K562 (cell line): Measurements from ENCODE around the gene SYCP3. TPM values are rescaled to one million over a fixed set of nuclear protein-coding genes. Genes with fewer than 3 reads are reported as not detected.
A peak's percentile ranks its signal among the peaks of the same experiment; 100 is the strongest.

ENCODE experiments used
- CREB1 ChIP-seq, 2 experiments: sonication (generic) in 1 of 2; formaldehyde crosslinking in 1 of 2; IDR thresholded peaks; 2 replicates each; pipeline versions ENCODE4 v1.6.1 to v1.8.0; 2012 to 2022; ENCODE audit warnings: inconsistent platforms in 1 of 2, mild to moderate bottlenecking in 1 of 2, missing genetic modification reagents in 1 of 2, moderate library complexity in 1 of 2
- HLTF ChIP-seq: fragments of 450-650 bp; IDR thresholded peaks from 2 replicates; pipeline ENCODE4 v1.6.1; 2016
- NONO ChIP-seq, 2 experiments: fragments of 200-400 bp in 1 of 2; fragments of 450-650 bp in 1 of 2; formaldehyde crosslinking in 1 of 2; IDR thresholded peaks; 2 replicates each; pipeline ENCODE4 v1.6.1; 2017; ENCODE audit warnings: low read depth in 2 of 2, mild to moderate bottlenecking in 2 of 2, moderate library complexity in 2 of 2, low read length in 1 of 2
- SREBF2 ChIP-seq: sonication (generic); formaldehyde crosslinking; IDR thresholded peaks from 2 replicates; pipeline ENCODE4 v1.4.0; 2020; ENCODE audit warnings: mild to moderate bottlenecking, missing genetic modification reagents
- polyA plus RNA-seq, 8 experiments: library from polyadenylated mRNA; depleted of rRNA in 4 of 8; stranded (reverse) in 5 of 8; unstranded in 3 of 8; fragments of >200 nt; fragmentation: Nextera tagmentation in 2 of 8; fragmentation: Illumina TruSeq in 1 of 8; extraction: Ambion mirVana in 2 of 8; extraction: Trizol in 1 of 8; gene quantifications; 2 replicates each; pipeline versions ENCODE4 v1.2.1 to v1.2.3, GENCODE V29; 2011 to 2014; ENCODE audit warnings: inconsistent platforms in 1 of 8, missing spikeins in 1 of 8
- total RNA-seq, 7 experiments: library from RNA; depleted of rRNA in 6 of 7; stranded (reverse); fragments of >200 nt in 6 of 7; fragmentation: Illumina TruSeq in 2 of 7; extraction: Trizol in 2 of 7; gene quantifications; 2 replicates each; pipeline versions ENCODE4 v1.2.1 to v1.2.3, GENCODE V29; 2011 to 2021; ENCODE audit warnings: low replicate concordance in 1 of 7
- TF ChIP-seq, protein P1 (sequence below), 2 experiments: fragments of 450-650 bp in 1 of 2; IDR thresholded peaks; 2 replicates each; pipeline ENCODE4 v1.6.1; 2011 to 2017; ENCODE audit warnings: low read depth in 2 of 2, antibody characterized with exemption in 1 of 2, borderline replicate concordance in 1 of 2, low read length in 1 of 2, mild to moderate bottlenecking in 1 of 2, mixed read lengths in 1 of 2; ENCODE audit not compliant: control insufficient read depth in 1 of 2
- TF ChIP-seq, protein P2 (sequence below): sonication (generic); formaldehyde crosslinking; IDR thresholded peaks from 2 replicates; pipeline ENCODE4 v1.8.0; 2022; ENCODE audit warnings: missing genetic modification reagents, mild to moderate bottlenecking, moderate library complexity, borderline replicate concordance
- TF ChIP-seq, protein P3 (sequence below), 2 experiments: fragments of 450-650 bp; conservative IDR thresholded peaks; 2 replicates each; pipeline ENCODE4 v1.6.1; 2017; ENCODE audit warnings: mild to moderate bottlenecking in 2 of 2, moderate library complexity in 2 of 2

The SYCP3 gene
- total and polyA plus RNA-seq, 9 of the 15 experiments (the other 6 are each of a cell fraction or from before 2014, with no cell fraction given): 0.11 to 0.25 (median 0.22) TPM; not detected in 4

DNA sequence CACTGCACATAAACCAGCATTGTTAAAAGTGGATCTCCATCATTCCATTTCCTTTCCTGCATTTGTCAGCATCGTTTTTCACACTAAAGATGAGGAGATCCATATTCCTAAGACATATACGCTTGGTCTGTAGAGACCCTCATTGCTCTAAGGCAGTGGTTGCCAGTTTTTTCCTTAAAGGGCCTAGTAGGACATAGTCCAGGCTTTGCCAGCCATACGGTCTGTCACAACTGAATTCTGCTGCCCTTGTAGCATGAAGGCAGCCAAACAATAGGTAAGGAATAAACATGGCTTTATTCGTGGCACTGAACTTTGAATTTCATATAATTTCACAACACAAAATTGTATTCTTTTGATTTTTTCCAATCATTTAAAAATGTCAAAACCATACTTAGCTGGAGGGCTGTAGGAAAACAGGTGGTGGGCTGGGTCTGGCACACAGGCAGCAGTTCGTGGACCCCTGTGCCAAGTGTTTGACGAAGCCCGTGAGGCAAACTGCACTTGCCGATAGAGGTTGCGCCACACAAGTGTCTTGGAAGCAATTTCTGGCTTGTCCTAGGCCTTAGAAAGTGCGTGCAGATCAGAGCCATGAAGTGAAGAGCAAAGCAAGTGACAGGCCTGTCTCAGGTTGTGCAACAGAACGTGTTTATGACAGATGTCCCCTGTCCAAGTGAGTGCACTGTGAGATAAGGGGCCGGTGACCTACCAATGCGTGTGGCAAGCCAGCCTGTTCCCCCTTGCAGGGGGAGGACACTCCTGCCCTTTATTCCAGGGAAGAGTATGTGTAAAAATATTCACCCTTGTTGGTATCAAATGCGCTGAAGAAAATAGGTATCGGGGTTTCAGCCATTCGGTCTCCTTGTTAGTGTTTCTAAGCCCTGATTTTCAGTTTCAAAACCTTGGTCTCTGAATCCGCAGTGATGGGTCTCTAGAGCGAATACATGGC is 42.7 kb downstream of the SYCP3 start (continued):
- peak in 1 of 2 experiments; percentile 82; a peak in 1 of 4 replicates for TF ChIP-seq NONO (IDR thresholded peaks at IDR 0.05; ENCODE audit: low read depth in 2 of 2, low read length in 1 of 2)
- TF ChIP-seq HLTF: 0 out of 2 replicates have a peak, but pooled peaks have one; percentile 13
- TF ChIP-seq, protein P1, sequence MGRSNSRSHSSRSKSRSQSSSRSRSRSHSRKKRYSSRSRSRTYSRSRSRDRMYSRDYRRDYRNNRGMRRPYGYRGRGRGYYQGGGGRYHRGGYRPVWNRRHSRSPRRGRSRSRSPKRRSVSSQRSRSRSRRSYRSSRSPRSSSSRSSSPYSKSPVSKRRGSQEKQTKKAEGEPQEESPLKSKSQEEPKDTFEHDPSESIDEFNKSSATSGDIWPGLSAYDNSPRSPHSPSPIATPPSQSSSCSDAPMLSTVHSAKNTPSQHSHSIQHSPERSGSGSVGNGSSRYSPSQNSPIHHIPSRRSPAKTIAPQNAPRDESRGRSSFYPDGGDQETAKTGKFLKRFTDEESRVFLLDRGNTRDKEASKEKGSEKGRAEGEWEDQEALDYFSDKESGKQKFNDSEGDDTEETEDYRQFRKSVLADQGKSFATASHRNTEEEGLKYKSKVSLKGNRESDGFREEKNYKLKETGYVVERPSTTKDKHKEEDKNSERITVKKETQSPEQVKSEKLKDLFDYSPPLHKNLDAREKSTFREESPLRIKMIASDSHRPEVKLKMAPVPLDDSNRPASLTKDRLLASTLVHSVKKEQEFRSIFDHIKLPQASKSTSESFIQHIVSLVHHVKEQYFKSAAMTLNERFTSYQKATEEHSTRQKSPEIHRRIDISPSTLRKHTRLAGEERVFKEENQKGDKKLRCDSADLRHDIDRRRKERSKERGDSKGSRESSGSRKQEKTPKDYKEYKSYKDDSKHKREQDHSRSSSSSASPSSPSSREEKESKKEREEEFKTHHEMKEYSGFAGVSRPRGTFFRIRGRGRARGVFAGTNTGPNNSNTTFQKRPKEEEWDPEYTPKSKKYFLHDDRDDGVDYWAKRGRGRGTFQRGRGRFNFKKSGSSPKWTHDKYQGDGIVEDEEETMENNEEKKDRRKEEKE (IDR thresholded peaks at IDR 0.05; ENCODE audit: borderline replicate concordance in 1 of 2, control insufficient read depth in 1 of 2, low read depth in 2 of 2, low read length in 1 of 2): no peak
- TF ChIP-seq, protein P2, sequence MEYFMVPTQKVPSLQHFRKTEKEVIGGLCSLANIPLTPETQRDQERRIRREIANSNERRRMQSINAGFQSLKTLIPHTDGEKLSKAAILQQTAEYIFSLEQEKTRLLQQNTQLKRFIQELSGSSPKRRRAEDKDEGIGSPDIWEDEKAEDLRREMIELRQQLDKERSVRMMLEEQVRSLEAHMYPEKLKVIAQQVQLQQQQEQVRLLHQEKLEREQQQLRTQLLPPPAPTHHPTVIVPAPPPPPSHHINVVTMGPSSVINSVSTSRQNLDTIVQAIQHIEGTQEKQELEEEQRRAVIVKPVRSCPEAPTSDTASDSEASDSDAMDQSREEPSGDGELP (CRISPR knock-in tag): peak; percentile 68
- peak; percentile 73 for TF ChIP-seq CREB1 (IDR thresholded peaks at IDR 0.05)
- TF ChIP-seq CREB1 (CRISPR knock-in tag; IDR thresholded peaks at IDR 0.05): no peak; the same call in none of the 2 replicates
- TF ChIP-seq, protein P3, sequence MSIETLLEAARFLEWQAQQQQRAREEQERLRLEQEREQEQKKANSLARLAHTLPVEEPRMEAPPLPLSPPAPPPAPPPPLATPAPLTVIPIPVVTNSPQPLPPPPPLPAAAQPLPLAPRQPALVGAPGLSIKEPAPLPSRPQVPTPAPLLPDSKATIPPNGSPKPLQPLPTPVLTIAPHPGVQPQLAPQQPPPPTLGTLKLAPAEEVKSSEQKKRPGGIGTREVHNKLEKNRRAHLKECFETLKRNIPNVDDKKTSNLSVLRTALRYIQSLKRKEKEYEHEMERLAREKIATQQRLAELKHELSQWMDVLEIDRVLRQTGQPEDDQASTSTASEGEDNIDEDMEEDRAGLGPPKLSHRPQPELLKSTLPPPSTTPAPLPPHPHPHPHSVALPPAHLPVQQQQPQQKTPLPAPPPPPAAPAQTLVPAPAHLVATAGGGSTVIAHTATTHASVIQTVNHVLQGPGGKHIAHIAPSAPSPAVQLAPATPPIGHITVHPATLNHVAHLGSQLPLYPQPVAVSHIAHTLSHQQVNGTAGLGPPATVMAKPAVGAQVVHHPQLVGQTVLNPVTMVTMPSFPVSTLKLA (conservative IDR thresholded peaks at IDR 0.05): peak; percentile 84 to 94; a peak in 3 of 4 replicates
- no peak for TF ChIP-seq SREBF2 (CRISPR knock-in tag)
